PC-9 (cell line): ENCODE data around the gene LTK. TPM values are rescaled to one million over a fixed set of nuclear protein-coding genes. Genes with fewer than 3 reads are reported as not detected.

Experiments used
- BruUV-seq: library from RNA; stranded (reverse); fragments of 400-500 nt; replicated peaks from 2 replicates; lab custom pipeline; 2021; lab: Mats Ljungman, UMichigan
- CTCF ChIA-PET: fragments of 300-600 bp; sonication (Branson Sonifier 250); formaldehyde crosslinking; loops from one replicate; lab custom pipeline; 2022; ENCODE audit warnings: antibody characterized with exemption; lab: Charles Lee
- POLR2A ChIA-PET: fragments of 300-600 bp; sonication (Branson Sonifier 250); formaldehyde crosslinking; loops from one replicate; lab custom pipeline; 2022; ENCODE audit warnings: antibody characterized with exemption; ENCODE audit not compliant: unreplicated experiment; lab: Charles Lee
- DNase-seq, 2 experiments: peaks; one replicate each; pipeline versions ENCODE4 v3.0.0 to v3.0.0-alpha.2; 2015 to 2022; ENCODE audit warnings: mixed read lengths in 1 of 2
- H2AFZ ChIP-seq: fragments of 200-600 bp; sonication (generic); 2 replicates; pipeline ENCODE4 v1.8.1; 2017; ENCODE audit warnings: antibody characterized with exemption
- H3F3A ChIP-seq: fragments of 200-600 bp; sonication (generic); 2 replicates; pipeline ENCODE4 v1.8.1; 2017; ENCODE audit warnings: antibody characterized with exemption, mild to moderate bottlenecking, low read depth; ENCODE audit not compliant: insufficient read depth
- H3K27ac ChIP-seq: fragments of 200-600 bp; sonication (generic); 2 replicates; pipeline ENCODE4 v1.6.1; 2016; ENCODE audit warnings: mixed run types
- H3K27me3 ChIP-seq: fragments of 200-600 bp; sonication (generic); 2 replicates; pipeline ENCODE4 v1.6.1; 2016; ENCODE audit warnings: low read depth, mixed run types; ENCODE audit not compliant: insufficient read depth
- H3K36me3 ChIP-seq: fragments of 200-600 bp; sonication (generic); 2 replicates; pipeline ENCODE4 v1.6.1; 2016; ENCODE audit warnings: low read depth, mixed run types
- H3K4me1 ChIP-seq: fragments of 200-600 bp; sonication (generic); replicated peaks from 2 replicates; pipeline ENCODE4 v1.6.1; 2016; ENCODE audit warnings: mixed run types; ENCODE audit not compliant: insufficient read depth
- H3K4me2 ChIP-seq: fragments of 200-600 bp; sonication (generic); 2 replicates; pipeline ENCODE4 v1.6.1; 2017; ENCODE audit warnings: mixed run types
- H3K4me3 ChIP-seq: fragments of 200-600 bp; sonication (generic); 2 replicates; pipeline ENCODE4 v1.6.1; 2016; ENCODE audit warnings: mixed run types
- H3K79me2 ChIP-seq: fragments of 200-600 bp; sonication (generic); 2 replicates; pipeline ENCODE4 v1.6.1; 2017; ENCODE audit warnings: low read depth, mixed run types
- H3K9me2 ChIP-seq: fragments of 200-600 bp; sonication (generic); 2 replicates; pipeline ENCODE4 v1.8.1; 2017; ENCODE audit warnings: mild to moderate bottlenecking; ENCODE audit not compliant: insufficient read depth
- H3K9me3 ChIP-seq: fragments of 200-600 bp; sonication (generic); 2 replicates; pipeline ENCODE4 v1.8.1; 2016; ENCODE audit warnings: low read depth; ENCODE audit not compliant: insufficient read depth
- H4K20me1 ChIP-seq: fragments of 200-600 bp; sonication (generic); 2 replicates; pipeline ENCODE4 v1.8.1; 2017; ENCODE audit not compliant: insufficient read depth
- CTCF ChIP-seq: fragments of 200-600 bp; sonication (generic); conservative IDR thresholded peaks from 2 replicates; pipeline ENCODE4 v1.6.1; 2017; ENCODE audit warnings: mixed run types, antibody characterized with exemption, mild to moderate bottlenecking, moderate library complexity
- EZH2 ChIP-seq: fragments of 200-600 bp; sonication (generic); IDR thresholded peaks from 2 replicates; pipeline ENCODE4 v1.8.0; 2017; ENCODE audit warnings: antibody characterized with exemption, low read depth
- intact Hi-C: fragments of 100-400 bp; cut with micrococcal nuclease; formaldehyde crosslinking; loops from one replicate; pipeline ENCODE4 v1.10.0; 2022; ENCODE audit not compliant: unreplicated experiment
- total RNA-seq: library from RNA; stranded (reverse); gene quantifications from 2 replicates; pipeline ENCODE4 v1.2.3, GENCODE V29; 2021

LTK gene
- total RNA-seq, 1 experiment from 2014 or later: 0.11 TPM

GRCh38 chr15:41535544-41535943 lies 21.9 kb upstream of the LTK start:
- TF ChIP-seq EZH2: no peak
- no peak for TF ChIP-seq CTCF
- H2AFZ ChIP-seq: no peak overlapping the region
- H3K4me2 ChIP-seq: no peak overlapping the region
- H3F3A ChIP-seq: no peaks in the 10 kb centered on the region
- H3K27ac ChIP-seq: no peak overlapping the region
- intact Hi-C loops: no loop called here
- no peaks in the 10 kb centered on the region for H3K79me2 ChIP-seq
- H3K9me2 ChIP-seq: no peaks in the 10 kb centered on the region
- no peaks in the 10 kb centered on the region for H3K4me1 ChIP-seq
- POLR2A ChIA-PET: no interaction called here
- CTCF ChIA-PET: no interaction called here
- BruUV-seq: no TSS peak
- DNase-seq: no peak
- no peaks in the 10 kb centered on the region for H3K9me3 ChIP-seq
- no peaks in the 10 kb centered on the region; the same call in 1 of the 2 replicates for H3K36me3 ChIP-seq
- H4K20me1 ChIP-seq: no peaks in the 10 kb centered on the region
- H3K4me3 ChIP-seq: no peak overlapping the region
- H3K27me3 ChIP-seq: no peaks in the 10 kb centered on the region

GRCh38 chr15:41530363-41530956 lies 16.8 kb upstream of the LTK start:
- CTCF ChIA-PET: no interaction called here
- intact Hi-C loops: no loop called here
- Histone ChIP-seq H4K20me1 (no peaks in the 10 kb centered on the region), H3K27me3 (no peaks in the 10 kb centered on the region), H3K4me2 (no peak overlapping the region), H3K9me3 (no peaks in the 10 kb centered on the region), H3K9me2 (no peaks in the 10 kb centered on the region), H3K27ac (no peak overlapping the region), H2AFZ (no peak overlapping the region), H3K36me3 (peaks cover 2% of the 10 kb centered on the region; the same call in 1 of the 2 replicates), H3K4me1 (no peaks in the 10 kb centered on the region), H3K4me3 (no peak overlapping the region), H3F3A (no peaks in the 10 kb centered on the region), H3K79me2 (no peaks in the 10 kb centered on the region)
- no peak for DNase-seq
- no peak for TF ChIP-seq EZH2
- no TSS peak for BruUV-seq
- POLR2A ChIA-PET: no interaction called here

GRCh38 chr15:41523097-41523496 lies 9.5 kb upstream of the LTK start:
- no peaks in the 10 kb centered on the region for H3K9me3 ChIP-seq
- no peak overlapping the region for H3K4me3 ChIP-seq
- no peaks in the 10 kb centered on the region for H3F3A ChIP-seq
- no peaks in the 10 kb centered on the region for H3K27me3 ChIP-seq
- no peak overlapping the region for H3K4me2 ChIP-seq
- H3K36me3 ChIP-seq: peaks cover 2% of the 10 kb centered on the region; the same call in 1 of the 2 replicates
- no peak overlapping the region for H3K27ac ChIP-seq
- ChIA-PET POLR2A (interaction anchor here (0.6 kb wide), 1 partner anchor 15 kb away, joined by 3 read pairs; no protein-coding TSS in a partner anchor), CTCF (no interaction called here)
- H3K4me1 ChIP-seq: no peaks in the 10 kb centered on the region
- no TSS peak for BruUV-seq
- no peak for DNase-seq
- TF ChIP-seq EZH2 (no peak), CTCF (no peak)
- intact Hi-C loops: no loop called here
- H3K9me2 ChIP-seq: no peaks in the 10 kb centered on the region
- no peaks in the 10 kb centered on the region for H4K20me1 ChIP-seq
- H2AFZ ChIP-seq: no peak overlapping the region
- no peaks in the 10 kb centered on the region for H3K79me2 ChIP-seq
